Measurements from ENCODE around the gene BPIFB4. TPM values are rescaled to one million over a fixed set of nuclear protein-coding genes. Genes with fewer than 3 reads are reported as not detected.

Gene BPIFB4
- total and polyA plus RNA-seq, 2 of the 4 experiments (the other 2 are of a cell fraction) = not detected

GRCh38 chr20:33110147-33110825 is 30.8 kb downstream of the BPIFB4 start:
- Histone ChIP-seq H3K4me3 (ENCODE audit: insufficient read depth, low read depth, low read length) (no peak overlapping the region), H2AK9ac (replicated peaks; ENCODE audit: low read depth, low read length, poor library complexity) (no peak overlapping the region), H2BK15ac (ENCODE audit: low read depth, low read length) (no peak overlapping the region), H3K23ac (ENCODE audit: low read depth, low read length) (no peak overlapping the region), H3K56ac (ENCODE audit: extremely low read depth, insufficient read depth, low read length) (no peak overlapping the region), H4K91ac (ENCODE audit: insufficient read depth, low read depth, low read length) (no peak overlapping the region), H2BK120ac (ENCODE audit: low read depth, low read length) (no peak overlapping the region), H3K4ac (ENCODE audit: low read depth, low read length) (no peak overlapping the region), H3K79me1 (ENCODE audit: low read depth in 1 of 2, low read length in 2 of 2) (no peaks in the 10 kb centered on the region), H4K8ac (ENCODE audit: low read depth in 2 of 2, low read length in 2 of 2) (no peak overlapping the region), H2BK20ac (ENCODE audit: low read depth, low read length) (no peak overlapping the region), H3K36me3 (ENCODE audit: control insufficient read depth, insufficient read depth, low read length) (no peaks in the 10 kb centered on the region), H3K18ac (ENCODE audit: low read depth, low read length) (no peak overlapping the region), H2BK5ac (ENCODE audit: low read depth, low read length, poor library complexity, severe bottlenecking) (no peak overlapping the region), H3K9ac (ENCODE audit: low read depth, low read length) (no peak overlapping the region), H3K27ac (ENCODE audit: insufficient read depth, low read length) (no peak overlapping the region), H3K9me1 (ENCODE audit: insufficient read depth, low read length) (0 out of 2 replicates have a peak, but pooled peaks cover 3% of the 10 kb centered on the region), H2AFZ (replicated peaks; ENCODE audit: low read length, poor library complexity) (no peak overlapping the region), H4K5ac (ENCODE audit: low read depth, low read length) (no peak overlapping the region), H2AK5ac (ENCODE audit: low read depth, low read length) (no peak overlapping the region), H3K9me3 (ENCODE audit: control insufficient read depth, insufficient read depth, low read length) (no peaks in the 10 kb centered on the region), H3K4me1 (ENCODE audit: control insufficient read depth, insufficient read depth, low read length) (no peaks in the 10 kb centered on the region), H3K4me2 (ENCODE audit: low read depth, low read length) (no peak overlapping the region), H4K20me1 (ENCODE audit: insufficient read depth, low read length) (no peaks in the 10 kb centered on the region), H3K14ac (replicated peaks; ENCODE audit: low read depth, low read length) (no peak overlapping the region), H3K27me3 (ENCODE audit: control insufficient read depth, insufficient read depth, low read length) (peaks cover 3% of the 10 kb centered on the region; the same call in 1 of the 2 replicates)
- TF ChIP-seq SMC3 (IDR thresholded peaks at IDR 0.05; ENCODE audit: low read depth, low read length) (no peak), CHD1 (IDR thresholded peaks at IDR 0.05; ENCODE audit: low read depth, low read length) (no peak), POLR2A (IDR thresholded peaks at IDR 0.05; ENCODE audit: low read depth, low read length) (no peak), BHLHE40 (IDR thresholded peaks at IDR 0.05; ENCODE audit: low read depth, low read length) (no peak), RCOR1 (IDR thresholded peaks at IDR 0.05; ENCODE audit: insufficient replicate concordance, low read length) (no peak), ELK1 (IDR thresholded peaks at IDR 0.05; ENCODE audit: borderline replicate concordance, low read depth, low read length) (no peak), MAZ (IDR thresholded peaks at IDR 0.05; ENCODE audit: borderline replicate concordance, low read depth, low read length) (no peak), CEBPB (IDR thresholded peaks at IDR 0.05; ENCODE audit: low read depth, low read length) (no peak), MAFK (IDR thresholded peaks at IDR 0.05; ENCODE audit: low read depth, low read length) (no peak), USF2 (IDR thresholded peaks at IDR 0.05; ENCODE audit: low read depth, low read length) (no peak), RAD21 (IDR thresholded peaks at IDR 0.05; ENCODE audit: low read length) (no peak), MXI1 (IDR thresholded peaks at IDR 0.05; ENCODE audit: borderline replicate concordance, low read depth, low read length) (no peak)
- intact Hi-C loops (cut with micrococcal nuclease) = no loop called here
- in situ Hi-C loops (cut with MboI; ENCODE audit: low sequenced_read_pairs) = no loop called here
- DNase-seq (no peak), ATAC-seq (ENCODE audit: low read depth) (no peak)
- ChIA-PET POLR2A (ENCODE audit: unreplicated experiment) (no interaction called here), CTCF (no interaction called here)
- dilution Hi-C loops (cut with HindIII; ENCODE audit: low sequenced_read_pairs, unreplicated experiment) = no loop called here
- no TSS peak for BruUV-seq (replicated peaks)
- WGBS, 2 experiments (ENCODE audit: extremely low coverage in 2 of 2, insufficient read length in 1 of 2) = no CpG with 5 or more reads among the region's 8 CpGs

All from IMR-90 (cell line).